ENCODE results near the gene FSTL4. TPM values are rescaled to one million over a fixed set of nuclear protein-coding genes. Genes with fewer than 3 reads are reported as not detected.

FSTL4 gene
- total RNA-seq, 4 donors from 2014 or later: 0.33 to 0.78 (median 0.34) TPM; not detected in 1

GRCh38 chr5:133473291-133473690 lies 139.1 kb downstream of the FSTL4 start:
- Histone ChIP-seq H3K4me3 (no peak overlapping the region), H3K27ac (replicated peaks in 1 of 4) (no peak overlapping the region), H3K36me3 (no peaks in the 10 kb centered on the region), H3K27me3 (peaks cover 0 to 14% (median 0%) of the 10 kb centered on the region in 4 donors), H3K9me3 (no peaks in the 10 kb centered on the region), H3K4me1 (no peaks in the 10 kb centered on the region)
- WGBS: 89% methylated on average over 7 of the region's 8 CpGs
- intact Hi-C loops (cut with DNase I): no loop called here
- no peak for DNase-seq (ENCODE audit: extremely low spot score)
- TF ChIP-seq POLR2AphosphoS5 (IDR thresholded peaks at IDR 0.05) (no peak), EP300 (IDR thresholded peaks at IDR 0.05) (no peak), CTCF (IDR thresholded peaks at IDR 0.05) (no peak)

GRCh38 chr5:133472829-133473228 lies 139.5 kb downstream of the FSTL4 start:
- TF ChIP-seq CTCF (IDR thresholded peaks at IDR 0.05) (no peak), POLR2A (IDR thresholded peaks at IDR 0.05; ENCODE audit: low read depth) (no peak), POLR2AphosphoS5 (IDR thresholded peaks at IDR 0.05) (no peak), EP300 (IDR thresholded peaks at IDR 0.05) (no peak)
- no peaks in the 10 kb centered on the region for H3K9me3 ChIP-seq
- H3K27me3 ChIP-seq: peaks cover 0 to 14% (median 0%) of the 10 kb centered on the region in 4 donors
- no peak overlapping the region for H3K27ac ChIP-seq (replicated peaks in 1 of 4)
- H3K36me3 ChIP-seq: no peaks in the 10 kb centered on the region
- 82% methylated on average over 1 of the region's 1 CpG for whole genome bisulfite sequencing
- no peak for DNase-seq (ENCODE audit: extremely low spot score)
- no peaks in the 10 kb centered on the region for H3K4me1 ChIP-seq
- intact Hi-C loops (cut with DNase I): no loop called here
- no peak overlapping the region for H3K4me3 ChIP-seq

- no peaks in the 10 kb centered on the region for H3K36me3 ChIP-seq
- H3K4me3 ChIP-seq: no peak overlapping the region
- no peaks in the 10 kb centered on the region for H3K9me3 ChIP-seq
- H3K27me3 ChIP-seq: peaks cover 0 to 14% (median 0%) of the 10 kb centered on the region in 4 donors
- TF ChIP-seq CTCF (IDR thresholded peaks at IDR 0.05) (no peak), POLR2A (IDR thresholded peaks at IDR 0.05; ENCODE audit: low read depth) (no peak), EP300 (IDR thresholded peaks at IDR 0.05) (no peak), POLR2AphosphoS5 (IDR thresholded peaks at IDR 0.05) (no peak)
- DNase-seq (ENCODE audit: extremely low spot score): no peak
- WGBS: 75% methylated on average over 3 of the region's 3 CpGs
- no peak overlapping the region for H3K27ac ChIP-seq (replicated peaks in 1 of 4)
- intact Hi-C loops (cut with DNase I): no loop called here
- no peaks in the 10 kb centered on the region for H3K4me1 ChIP-seq
These were observed 140.6 kb downstream of the FSTL4 start for GRCh38 chr5:133471699-133472098.

GRCh38 chr5:133470841-133471240 lies 141.5 kb downstream of the FSTL4 start:
- Histone ChIP-seq H3K9me3 (no peaks in the 10 kb centered on the region), H3K27ac (replicated peaks in 1 of 4) (no peak overlapping the region), H3K36me3 (no peaks in the 10 kb centered on the region), H3K4me3 (no peak overlapping the region), H3K27me3 (peaks cover 0 to 14% (median 0%) of the 10 kb centered on the region in 4 donors), H3K4me1 (no peaks in the 10 kb centered on the region)
- WGBS: 93% methylated on average over 3 of the region's 3 CpGs
- no peak for DNase-seq (ENCODE audit: extremely low spot score)
- intact Hi-C loops (cut with DNase I): no loop called here
- no peak for TF ChIP-seq EP300 (IDR thresholded peaks at IDR 0.05)
- TF ChIP-seq POLR2A (IDR thresholded peaks at IDR 0.05; ENCODE audit: low read depth): no peak
- no peak for TF ChIP-seq CTCF (IDR thresholded peaks at IDR 0.05)
- no peak for TF ChIP-seq POLR2AphosphoS5 (IDR thresholded peaks at IDR 0.05)

- 80% methylated on average over 7 of the region's 7 CpGs for WGBS
- H3K9me3 ChIP-seq: no peaks in the 10 kb centered on the region
- peaks cover 0 to 5% (median 0%) of the 10 kb centered on the region in 4 donors for H3K27me3 ChIP-seq
- intact Hi-C loops (cut with DNase I): no loop called here
- no peaks in the 10 kb centered on the region for H3K36me3 ChIP-seq
- no peaks in the 10 kb centered on the region for H3K4me1 ChIP-seq
- H3K27ac ChIP-seq (replicated peaks in 1 of 4): no peak overlapping the region
- H3K4me3 ChIP-seq: no peak overlapping the region
- no peak for DNase-seq (ENCODE audit: extremely low spot score)
- TF ChIP-seq CTCF (IDR thresholded peaks at IDR 0.05) (no peak), POLR2A (IDR thresholded peaks at IDR 0.05; ENCODE audit: low read depth) (no peak), EP300 (IDR thresholded peaks at IDR 0.05) (no peak), POLR2AphosphoS5 (IDR thresholded peaks at IDR 0.05) (no peak)
These were observed 142.5 kb downstream of the FSTL4 start for GRCh38 chr5:133469846-133470245.
